ENCODE measurements around the gene PLAC9.

- TF ChIP-seq CTCF (IDR thresholded peaks at IDR 0.05) (no peak), POLR2A (IDR thresholded peaks at IDR 0.05) (no peak)
Measured at GRCh38 chr10:80126876-80127275, 5.7 kb upstream of the PLAC9 start.
